CD4-positive, alpha-beta T cell treated with Interleukin-21 for 1 hour (primary cell): Measurements from ENCODE around the gene SMC1A.
"Not testable (repeated sequence)": the region's sequence is repeated elsewhere in the genome, so short reads cannot be mapped to it uniquely, and the experiment has no call there.

Source experiments
- DNase-seq: peaks from one replicate; pipeline ENCODE4 v3.0.0-alpha.2; 2020

Gene SMC1A

DNA sequence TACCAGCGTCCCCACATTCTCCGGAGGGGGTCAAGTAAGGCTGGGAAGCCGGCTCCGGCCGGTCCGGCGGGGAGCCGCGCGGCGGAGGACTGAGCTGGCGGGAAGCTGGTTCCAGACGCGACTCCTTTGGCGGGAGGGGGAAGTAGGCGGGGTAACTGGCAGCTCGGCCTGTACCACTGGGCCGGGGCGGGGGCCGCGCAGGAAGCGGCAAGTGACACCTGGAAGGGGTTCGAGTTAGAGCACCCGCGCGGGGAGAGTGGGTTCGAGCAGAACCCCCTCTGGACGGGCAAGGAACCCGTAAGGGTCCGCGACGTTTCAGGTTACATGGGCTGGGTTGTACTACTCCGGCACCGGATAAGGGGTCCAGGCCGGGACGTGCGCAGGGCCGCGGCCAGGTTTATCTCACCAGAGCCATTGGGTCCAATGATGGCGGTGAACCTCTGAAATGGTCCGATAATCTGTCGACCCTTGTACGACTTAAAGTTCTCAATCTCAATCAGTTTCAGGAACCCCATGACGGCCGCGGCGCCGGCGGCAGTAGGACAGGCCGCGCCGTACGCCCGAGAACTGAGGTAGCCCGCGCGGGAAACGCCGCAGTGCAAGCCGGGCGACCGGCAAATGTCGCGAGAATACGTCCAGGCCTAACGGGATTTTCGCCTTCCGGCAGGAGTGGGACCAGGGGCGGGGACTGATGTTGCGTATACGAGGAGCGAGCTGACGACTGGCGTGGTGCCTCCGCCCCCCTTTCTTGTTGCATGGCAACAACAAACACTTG, at the start of gene SMC1A:
Gene SMC1A (minus strand): TSS at position 569 of the 775 bp plus-strand sequence. CDS start 54 bp downstream, at position 515.
- DNase-seq = peak; percentile 97

DNA sequence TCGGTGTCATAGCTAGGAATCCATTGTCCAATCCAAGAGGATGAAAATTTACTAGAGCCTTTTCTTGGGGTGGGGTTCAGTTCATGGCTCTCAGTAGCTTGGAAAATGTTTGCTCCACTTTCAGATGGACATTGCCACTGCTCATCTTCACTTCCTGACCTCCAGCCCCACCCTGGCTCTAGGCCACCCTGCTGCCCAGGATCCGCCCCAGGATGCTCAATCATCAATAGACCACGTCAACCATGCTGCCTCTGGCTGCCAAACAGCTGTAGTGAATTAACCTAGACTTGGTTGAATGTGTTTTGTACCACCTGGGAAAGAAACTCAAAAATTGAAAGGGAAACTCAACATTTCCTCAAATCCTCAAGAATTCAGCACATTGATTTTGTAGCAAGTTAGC, 48.9 kb upstream of the SMC1A start:
- DNase-seq = no peak

DNA sequence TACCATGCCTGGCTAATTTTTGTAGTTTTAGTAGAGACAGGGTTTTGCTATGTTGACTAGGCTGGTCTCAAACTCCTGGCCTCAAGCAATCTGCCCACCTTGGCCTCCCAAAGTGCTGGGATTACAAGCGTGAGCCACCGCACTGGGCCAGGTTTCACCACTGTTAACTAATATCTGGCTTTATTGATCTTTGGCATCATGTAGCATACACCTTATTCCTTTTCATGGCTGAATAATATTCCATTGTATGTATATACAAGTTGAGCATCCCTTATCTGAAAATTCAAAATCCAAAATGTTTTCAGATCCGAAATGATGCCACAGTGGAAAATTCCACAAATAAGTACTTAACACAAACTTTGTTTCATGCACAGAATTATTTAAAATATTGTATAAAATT, 46.2 kb upstream of the SMC1A start:
- DNase-seq = not testable (repeated sequence)

DNA sequence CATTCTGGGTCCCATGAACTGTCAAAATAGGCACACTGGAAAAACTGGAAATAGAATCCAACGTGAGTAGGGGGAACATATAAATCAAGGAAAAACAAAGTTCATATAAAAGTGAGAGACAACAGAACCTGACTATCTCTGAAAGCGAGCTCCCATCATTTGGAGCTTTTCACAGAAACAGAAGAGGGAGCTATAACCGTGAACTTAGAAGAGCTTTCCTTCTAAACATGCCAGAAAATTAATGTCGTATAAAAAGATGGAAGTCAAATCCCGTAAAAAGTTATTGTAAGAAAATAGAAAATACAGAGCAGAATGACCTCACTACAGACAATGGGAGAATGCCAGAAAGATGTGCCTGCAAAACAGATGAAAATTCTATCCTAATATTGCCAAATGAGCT, 35.6 kb upstream of the SMC1A start:
- no peak for DNase-seq

DNA sequence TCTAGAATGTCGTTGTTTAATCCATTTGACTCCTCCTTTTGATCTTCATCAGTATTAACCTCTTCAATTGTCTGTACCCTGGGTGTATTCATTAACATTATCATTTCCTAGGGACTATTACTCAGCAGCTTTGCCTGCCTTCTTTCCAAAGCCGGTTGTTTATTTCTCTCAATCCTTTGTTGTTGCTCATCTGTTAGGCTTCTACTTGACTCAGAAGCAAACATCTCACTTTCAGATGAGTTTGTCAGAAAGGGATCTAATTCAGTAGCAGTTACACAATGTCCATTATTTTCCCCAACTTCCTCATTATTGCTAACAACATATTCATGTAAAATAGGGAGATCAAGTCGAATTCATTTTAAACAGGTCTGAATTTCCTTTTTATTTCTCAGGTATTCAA, 33.8 kb upstream of the SMC1A start:
- DNase-seq = no peak

DNA sequence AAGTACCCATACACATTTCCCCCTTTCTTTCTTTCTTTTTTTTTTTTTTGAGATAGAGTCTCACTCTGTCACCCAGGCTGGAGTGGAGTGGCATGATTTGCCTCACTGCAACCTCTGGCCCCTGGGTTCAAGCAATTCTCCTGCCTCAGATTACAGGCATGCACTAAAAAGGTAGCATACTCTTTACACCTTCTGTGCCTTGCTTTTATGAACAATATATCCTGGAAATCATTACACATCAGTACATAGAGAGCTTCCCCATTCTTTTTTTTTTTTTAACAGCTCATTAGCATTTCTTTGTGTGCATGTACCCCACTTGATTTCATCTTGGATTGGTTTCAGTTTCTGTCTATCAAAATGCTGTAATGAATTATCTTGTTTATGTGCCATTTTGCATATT, 30.4 kb upstream of the SMC1A start:
- no peak for DNase-seq

DNA sequence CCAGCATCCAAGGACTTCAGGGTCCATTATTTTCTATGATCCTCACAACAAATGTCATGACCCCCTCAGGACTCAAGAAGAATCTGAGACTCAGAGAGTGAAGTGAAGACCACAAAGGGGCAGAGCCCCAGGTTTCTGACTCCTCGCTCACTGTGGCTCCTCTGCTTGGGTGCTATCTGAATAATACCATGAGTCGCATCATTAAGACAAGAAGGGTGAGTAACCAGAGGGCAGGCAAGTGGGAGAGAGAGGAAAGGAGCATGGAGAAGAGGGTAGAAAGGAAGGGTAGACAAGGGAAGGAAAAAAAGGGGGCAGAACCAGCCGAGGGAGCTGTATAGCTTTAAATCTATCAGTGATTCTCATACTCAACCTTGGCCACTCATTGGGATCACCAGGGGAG, 27.2 kb upstream of the SMC1A start:
- no peak for DNase-seq

DNA sequence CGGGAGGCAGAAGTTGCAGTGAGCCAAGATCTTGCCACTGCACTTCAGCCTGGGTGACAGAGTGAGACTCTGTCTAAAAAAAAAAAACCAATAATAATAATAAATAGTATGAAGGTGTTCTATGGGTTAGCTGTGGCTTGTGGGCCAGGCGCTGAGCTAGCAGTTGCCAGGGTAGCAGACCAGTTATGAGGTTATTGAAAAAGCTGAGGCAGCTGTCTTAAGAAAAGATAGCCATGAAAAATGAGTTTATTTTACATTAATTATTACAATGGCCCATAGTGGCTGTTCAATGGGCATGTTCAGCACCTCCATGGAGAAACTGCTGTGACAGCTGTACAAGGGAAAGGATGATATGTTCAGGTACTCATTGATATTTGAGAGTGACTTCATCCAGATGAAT, 25.0 kb upstream of the SMC1A start:
- DNase-seq = no peak

DNA sequence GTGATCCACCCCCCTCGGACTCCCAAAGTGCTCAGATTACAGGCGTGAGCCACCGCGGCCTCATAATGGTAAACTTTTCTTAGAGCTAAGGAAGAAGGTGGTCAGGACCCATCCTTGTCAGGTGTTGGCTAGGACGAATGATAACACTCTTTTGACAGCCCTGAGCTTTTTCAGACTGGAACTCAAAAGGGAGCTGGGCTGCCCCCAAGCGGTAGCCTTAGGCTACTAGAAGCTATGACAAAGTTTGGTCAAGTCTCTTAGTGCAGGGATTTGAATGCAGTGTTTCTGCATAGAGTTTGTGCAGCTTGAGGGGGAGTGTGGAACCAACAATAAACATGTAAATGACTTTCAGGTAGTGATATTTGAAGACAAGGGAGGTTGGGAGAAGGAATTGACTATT, 23.5 kb upstream of the SMC1A start:
- DNase-seq = peak; percentile 47

DNA sequence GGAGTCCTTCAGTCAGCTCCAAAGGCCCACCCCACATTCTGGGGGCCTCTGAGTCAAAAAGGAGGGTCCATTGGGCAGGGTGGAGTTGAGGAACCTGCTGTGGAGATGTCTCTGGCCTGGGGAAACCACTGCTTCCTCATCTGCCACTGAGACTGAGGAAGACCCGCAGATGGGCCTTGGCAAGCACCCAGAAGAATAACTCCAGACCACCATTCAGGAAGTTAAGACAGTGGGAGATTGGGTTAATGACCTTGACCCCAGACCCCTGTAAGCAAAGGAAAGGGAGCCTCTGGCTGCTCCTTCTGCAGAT, 19.8 kb upstream of the SMC1A start:
- DNase-seq = no peak

DNA sequence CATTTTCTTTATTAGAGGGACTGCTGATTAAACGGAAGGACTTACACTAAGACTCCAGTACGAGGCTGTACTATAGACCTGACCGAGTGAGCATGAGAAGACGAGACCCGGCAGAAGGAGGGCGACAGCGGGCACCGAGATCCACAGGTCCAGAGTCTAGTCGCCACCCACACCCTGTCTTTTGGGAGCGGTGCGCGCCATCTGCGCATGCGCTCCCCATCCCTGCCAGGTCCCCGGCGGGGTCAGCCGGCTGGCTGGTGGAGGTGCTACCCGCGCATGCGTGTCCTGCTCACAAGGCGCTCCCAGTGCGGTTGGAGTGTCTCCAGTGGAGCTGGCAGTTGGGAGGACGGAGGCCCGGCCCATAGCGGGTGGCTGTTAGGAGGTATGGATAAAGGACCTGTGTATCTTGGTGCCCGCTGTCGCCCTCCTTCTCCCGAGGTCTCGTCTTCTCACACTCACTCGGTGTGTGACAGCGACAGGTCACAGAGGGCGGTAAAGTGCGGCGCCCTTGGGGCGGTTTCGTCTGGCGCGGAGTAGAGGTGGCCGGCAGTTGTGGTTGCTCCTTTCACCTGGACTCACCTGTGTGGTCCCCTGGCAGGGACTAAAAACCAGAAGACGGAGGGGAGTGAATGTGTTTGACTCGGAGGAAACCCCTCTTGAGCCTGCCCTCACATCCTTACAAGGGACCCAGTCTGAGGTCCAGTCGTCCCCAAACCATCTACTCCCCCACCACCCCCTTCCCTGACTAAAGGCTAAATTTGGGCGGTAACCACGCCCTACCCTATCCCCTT, 19.3 kb upstream of the SMC1A start:
- DNase-seq = peak; percentile 80

DNA sequence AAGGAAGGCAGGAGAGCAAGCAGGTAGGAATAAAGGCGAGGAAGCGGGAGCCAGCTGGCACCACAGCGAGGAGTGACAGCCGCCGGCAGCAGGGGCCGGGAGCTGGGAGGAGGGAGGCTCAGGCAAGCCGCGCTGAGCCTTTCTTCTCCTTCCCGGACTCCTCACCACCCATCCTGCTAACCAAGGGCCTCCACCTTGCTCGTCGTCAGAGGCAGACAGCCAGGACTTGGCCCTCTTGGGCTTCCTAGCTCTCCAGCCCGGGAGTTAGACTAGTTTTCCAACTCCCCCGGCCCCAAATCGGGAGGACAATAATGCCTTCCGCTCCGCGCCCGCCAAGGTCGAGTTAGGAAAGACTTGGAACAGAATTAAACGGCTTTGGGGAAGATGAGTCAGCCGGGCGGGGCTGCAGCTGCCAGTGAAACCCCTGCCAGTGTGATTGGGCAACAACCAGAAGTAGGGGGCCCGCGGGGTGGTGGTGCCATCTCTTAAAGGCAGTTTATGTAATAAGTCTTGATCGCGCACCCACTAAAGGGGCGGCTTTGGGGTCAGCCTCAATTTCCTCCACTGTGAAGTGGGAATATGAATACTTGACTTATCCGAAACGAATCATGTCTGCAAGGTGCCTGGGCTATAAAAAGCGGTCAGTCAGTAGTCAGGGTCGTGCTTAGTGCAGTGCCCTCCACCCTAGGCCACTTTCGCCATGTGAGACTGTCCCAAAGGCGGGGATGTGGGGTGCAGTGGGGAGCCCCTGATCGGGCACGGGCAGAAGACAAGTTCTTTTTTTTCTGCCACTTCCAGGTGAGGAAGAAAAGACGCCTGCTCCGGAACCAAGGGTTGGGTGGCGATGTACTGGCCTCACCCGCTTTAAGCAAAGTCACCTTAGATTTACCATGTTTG, 18.4 kb upstream of the SMC1A start:
- peak; percentile 12 for DNase-seq

DNA sequence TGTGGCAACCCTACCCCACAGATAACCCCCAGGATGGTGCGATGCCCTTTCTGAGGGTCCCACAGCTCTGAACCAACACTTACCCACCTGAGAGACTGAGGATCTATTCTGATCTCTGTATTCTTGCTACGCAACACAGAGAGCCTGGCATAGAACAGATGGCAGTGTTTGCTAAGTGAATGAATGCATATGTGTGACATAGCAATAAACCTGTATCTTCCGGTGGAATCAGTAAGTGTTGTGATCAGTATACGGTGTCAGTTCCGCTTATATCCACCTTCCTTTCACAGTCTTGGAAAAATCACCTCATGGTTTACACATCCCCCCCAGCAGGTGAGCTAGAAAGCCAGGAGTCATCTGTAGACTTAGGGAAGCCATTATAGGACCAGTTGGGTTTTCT, 17.6 kb upstream of the SMC1A start:
- DNase-seq = no peak

DNA sequence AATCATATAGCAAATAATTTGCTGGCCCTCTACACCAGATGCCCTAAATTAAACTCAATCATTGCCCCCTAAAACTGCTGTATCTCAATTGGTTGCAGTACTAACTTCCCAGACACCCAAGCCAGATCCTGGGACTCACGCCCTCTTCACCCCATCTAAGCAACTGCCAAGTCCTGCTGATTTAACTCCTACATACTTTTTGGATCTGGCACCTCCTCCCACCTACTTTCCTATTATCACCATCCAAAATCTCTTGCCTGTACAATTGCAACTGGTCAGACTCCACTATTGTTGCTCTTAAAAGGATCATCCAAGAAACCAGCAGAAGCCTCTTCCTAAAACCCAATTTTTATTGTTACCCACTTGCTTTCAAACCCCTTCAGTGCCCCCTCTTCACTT, 16.4 kb upstream of the SMC1A start:
- DNase-seq = no peak

DNA sequence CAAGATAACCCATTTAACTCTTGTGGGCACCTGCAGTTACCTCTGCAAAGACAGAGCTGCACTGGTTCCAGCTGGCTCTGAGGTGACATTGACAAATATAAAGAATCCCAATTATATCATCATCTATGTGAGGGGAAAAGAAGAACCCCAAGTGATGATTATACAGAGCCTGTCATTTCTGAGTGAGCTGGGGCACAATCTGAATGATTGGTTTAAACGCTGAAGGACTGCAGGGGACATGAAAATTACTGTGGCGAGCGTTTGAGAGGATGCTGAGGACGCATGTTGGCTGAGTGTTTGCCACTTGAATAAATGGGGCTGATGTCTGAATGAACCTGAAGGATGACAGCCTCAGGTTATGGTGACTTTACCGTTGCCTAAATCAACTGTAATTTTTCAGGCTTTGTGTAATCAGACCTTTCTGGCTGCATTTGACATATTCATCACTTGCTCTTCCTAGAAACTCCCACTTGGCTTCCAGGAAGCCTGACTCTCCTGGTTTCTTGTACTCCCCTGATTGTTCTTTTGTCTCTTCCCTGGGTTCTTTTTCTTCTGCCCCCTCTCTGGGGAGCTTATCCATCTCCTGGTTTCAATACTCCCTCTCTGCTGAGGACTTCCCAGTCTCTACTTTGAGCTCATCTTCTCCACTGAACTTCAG, 15.8 kb upstream of the SMC1A start:
- no peak for DNase-seq

DNA sequence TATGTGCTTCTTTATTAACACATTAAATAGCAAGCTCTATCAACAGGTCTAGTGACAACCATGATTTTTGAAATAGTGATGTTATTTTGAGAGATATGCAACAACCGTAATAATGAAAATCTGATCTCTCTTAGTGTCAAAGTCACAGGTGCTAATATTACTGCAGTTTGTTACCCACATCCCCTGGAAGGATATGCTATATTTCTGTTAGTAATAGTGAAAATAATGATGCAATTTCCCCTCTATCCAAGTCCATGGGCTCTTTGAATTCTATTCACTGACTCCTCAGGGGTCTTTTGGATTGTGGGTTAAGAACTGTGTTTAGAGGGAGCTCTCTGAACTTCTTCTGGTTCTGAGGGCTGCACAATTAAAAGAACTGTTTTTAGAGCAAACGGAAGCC, 14.8 kb upstream of the SMC1A start:
- no peak for DNase-seq

DNA sequence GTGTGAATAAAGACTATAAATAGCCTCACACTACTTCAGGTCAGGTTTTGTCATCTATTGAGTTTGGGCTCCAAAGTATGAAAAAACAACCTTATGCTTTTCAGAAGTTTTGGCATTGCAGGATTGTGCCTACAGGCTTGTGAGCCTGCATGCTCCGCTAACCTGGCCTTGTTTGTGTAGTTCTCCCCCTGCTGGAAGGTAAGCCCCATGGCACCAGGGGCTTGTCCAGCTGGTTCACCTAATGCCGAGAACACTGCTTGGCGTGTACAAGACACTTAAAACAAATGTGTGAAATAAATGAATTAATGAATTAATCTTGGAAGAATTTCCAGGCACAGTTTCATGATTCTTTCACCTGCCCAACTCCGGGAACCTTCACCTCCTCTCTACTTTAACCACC, 13.5 kb upstream of the SMC1A start:
- peak; percentile 75 for DNase-seq

DNA sequence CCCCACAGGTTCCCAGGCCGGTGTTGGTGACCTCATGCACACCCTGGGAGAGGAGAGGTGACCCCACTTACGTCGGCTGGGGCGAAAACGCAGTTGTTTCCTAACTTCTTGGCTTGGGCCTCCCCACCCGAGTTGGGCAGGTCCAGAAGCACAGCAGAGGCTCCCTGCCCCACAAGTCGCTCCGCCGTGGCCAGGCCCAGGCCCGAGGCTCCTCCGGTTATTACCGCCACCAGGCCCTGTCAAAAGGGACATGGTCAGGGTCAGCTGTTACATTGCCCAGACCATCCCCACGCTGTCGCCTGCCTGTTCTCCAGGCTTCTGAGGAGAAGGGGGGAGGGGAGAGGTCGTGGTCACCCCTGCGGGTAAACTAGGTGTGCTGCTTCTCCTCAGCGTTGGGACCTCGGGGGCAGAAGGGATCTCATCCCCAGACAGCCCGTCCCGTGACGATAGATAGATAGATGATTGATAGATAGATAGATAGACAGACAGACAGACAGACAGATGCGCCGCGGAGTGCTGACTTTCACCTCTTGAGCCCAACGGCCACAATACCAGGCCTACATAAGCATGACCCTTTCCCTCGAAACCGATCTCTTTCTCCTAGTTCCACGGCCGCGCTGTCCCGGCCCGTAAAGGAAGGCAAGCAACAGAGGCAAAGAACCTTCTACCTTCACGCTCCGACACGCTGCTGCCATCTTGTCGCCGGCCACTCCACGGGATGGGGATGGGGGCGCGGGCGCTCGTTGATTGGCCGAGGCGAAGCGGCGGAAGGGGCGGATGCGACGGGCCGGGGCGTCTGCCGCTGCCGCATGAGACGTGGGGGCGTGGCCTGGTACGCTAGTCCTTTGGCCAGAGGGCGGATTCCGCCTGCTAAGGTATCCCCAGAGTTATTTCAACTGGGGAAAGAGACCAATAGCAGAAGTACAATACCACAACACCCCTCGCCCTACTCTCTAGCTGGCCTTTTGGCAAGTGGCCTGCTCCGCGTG, 11.5 kb upstream of the SMC1A start, which contains the start of gene HSD17B10:
Gene HSD17B10 (minus strand): TSS at position 720 of the 989 bp plus-strand sequence. CDS start 25 bp downstream, at position 695.
- peak; percentile 87 for DNase-seq

DNA sequence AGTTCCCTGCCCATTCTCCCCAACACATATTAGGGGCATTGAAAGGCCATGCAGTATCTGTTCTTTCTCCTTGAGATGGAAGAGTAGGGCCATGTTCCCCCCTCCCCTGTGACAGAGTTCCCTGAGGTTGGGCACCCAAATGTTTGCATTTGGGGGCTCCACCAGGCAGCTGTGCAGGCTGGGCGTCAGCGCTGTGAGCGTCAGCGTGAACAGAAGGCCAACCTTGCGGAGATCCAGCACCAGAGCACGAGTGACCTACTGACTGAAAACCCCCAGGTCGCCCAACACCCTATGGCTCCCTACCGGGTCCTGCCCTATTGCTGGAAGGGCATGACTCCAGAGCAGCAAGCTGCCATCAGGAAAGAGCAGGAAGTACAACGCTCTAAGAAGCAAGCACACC, 7.8 kb upstream of the SMC1A start:
- DNase-seq = no peak

DNA sequence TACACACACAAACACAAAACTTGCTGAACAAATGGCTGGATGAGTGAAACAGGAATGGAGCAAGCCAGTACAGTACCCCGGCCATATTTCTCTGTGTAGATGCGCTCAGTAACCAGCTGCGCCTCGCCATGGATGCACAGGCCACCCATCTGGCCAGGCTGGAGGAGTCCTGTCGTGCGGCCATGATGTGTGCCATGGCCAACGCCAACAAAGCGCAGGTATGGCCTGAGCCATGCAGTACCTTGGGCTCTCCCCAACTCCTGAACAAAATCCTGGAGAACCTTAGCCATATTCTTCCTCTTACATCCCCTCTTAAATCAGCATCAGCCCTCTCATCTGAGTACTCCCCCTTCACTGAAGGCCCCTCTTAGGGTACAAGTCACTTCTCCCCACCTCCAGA, 7.3 kb upstream of the SMC1A start:
- no peak for DNase-seq

DNA sequence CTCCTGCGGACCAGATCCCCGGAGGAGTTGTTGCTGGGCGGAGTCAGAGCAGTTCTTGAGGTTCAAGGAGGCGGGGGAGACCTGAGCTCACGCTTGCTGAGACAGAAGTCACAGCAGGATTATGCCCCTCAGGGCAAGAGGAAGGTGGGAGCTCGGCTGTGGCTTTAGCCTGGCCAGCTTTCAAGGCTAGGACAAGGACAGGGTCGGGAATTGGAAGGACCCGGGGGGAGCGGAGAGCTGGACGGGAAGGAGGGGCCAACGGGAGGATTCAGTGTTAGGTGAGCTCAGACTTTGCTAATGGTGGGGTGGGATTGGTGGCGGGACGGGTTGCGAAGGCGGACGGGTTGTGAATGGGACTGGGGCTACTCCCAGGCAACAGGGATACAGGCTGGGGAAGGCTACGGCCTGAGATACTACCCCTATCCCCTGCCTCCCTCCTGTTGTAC, 430 bp upstream of the SMC1A start, which contains the start of gene RIBC1:
Gene RIBC1 (plus strand): TSS at position 13 of the 446 bp plus-strand sequence. CDS start 3,404 bp downstream, outside the sequence.
- no peak for DNase-seq

DNA sequence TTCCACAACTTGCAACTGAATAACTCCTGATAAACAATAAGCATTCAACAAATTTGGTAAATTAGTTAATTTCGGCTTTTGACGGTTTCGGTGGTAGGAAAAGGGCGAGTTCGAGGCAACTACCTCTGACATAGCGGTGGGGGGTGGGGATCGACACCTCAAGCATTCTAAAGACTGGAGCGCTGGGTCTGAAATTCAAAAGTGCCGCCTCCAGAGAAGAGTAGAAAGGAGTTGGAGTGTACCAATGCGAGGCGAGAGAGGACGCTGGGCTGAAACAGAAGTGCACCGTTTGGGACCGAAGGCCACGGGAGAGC, 725 bp downstream of the SMC1A start:
- DNase-seq = no peak
